Measurements from ENCODE around the gene USP20. TPM values are rescaled to one million over a fixed set of nuclear protein-coding genes. Genes with fewer than 3 reads are reported as not detected.
A peak's percentile ranks its signal among the peaks of the same experiment; 100 is the strongest.

USP20 gene
- total RNA-seq, 1 donor from 2014 or later, result 19.9 TPM

GRCh38 chr9:129908906-129909305, 73.6 kb downstream of the USP20 start:
- DNase-seq (ENCODE audit: extremely low read depth, low read depth, low spot score), result no peak

DNA sequence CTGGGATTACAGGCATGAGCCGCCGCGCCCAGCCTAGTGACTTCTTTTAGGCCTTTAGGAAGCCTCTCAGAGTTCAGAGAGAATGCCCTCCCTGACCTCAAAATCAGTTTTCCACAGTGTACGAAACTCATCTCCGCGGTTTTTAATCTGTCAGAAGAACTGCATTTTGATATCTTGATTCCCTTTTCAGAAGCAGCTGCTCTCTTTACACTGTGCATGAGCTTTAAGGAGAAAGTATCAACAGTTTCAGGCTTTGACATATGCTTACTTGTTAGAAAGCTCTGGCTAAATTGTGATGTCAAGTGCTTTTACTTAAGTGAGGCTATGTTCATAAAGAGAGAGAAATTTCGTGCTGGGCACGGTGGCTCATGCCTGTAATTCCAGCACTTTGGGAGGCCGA, 74.6 kb downstream of the USP20 start:
- no peak for DNase-seq (ENCODE audit: extremely low read depth, low read depth, low spot score)

DNA sequence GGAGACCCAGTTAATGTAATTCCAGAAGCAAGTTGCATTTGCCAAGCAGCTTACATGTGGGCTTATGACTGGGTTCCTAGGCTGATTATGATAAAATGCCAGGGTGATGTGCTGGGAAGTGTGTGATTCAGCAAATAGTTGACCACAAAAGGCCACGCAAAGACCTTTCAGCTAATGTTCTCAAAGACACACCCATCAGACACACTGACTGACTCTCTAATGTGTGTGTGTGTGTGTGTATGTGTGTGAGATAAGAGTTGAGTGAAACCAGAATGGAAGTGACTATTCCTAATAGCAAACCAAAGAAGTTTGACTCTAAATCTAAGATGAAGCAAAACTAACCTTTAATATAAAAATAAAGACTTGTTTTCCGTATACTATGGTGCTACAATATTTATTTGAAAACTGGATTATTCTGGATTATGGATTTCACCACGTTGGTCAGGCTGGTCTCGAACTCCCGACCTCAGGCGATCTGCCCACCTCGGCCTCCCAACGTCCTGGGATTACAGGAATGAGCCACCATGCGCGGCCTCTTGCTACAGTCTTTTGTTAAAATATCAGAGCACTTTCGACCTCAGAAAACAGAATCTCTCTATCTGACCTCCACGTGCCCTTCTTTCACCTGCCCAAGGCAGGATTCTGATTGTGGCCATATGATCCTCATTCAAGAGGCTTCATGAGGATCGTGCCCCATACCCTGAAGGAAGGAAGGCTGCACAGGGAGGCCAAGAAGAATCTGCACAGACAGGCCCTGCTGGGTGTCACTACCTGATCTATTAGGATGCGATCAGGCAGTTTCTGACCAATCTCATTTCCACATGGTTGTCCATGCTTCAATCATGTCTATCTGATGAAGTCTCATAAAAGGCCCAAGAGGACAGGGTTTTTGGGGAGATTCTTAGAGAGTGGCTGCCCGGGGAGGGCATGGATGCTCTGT, 75.6 kb downstream of the USP20 start:
- DNase-seq (ENCODE audit: extremely low read depth, low read depth, low spot score), result peak; percentile 89

GRCh38 chr9:129914051-129914450, 78.8 kb downstream of the USP20 start:
- DNase-seq (ENCODE audit: extremely low read depth, low read depth, low spot score), result no peak

DNA sequence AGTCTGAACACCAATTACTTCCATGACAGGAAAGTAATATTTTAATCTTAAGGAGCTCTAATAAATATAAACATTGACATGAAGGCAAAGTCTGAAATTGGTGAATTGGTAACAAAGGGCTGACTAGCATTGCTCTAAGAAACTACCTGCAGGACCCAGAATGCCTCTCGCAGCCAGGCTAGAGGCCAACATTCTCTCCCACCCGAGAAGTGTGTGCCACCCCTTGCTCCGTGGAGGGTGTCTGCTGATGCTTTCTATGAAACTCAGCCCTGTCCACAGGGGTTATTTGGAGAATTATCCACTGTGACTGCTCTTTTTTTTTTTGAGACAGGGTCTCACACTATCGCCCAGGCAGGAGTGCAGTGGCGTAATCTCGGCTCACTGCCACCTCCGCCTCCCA, 81.4 kb downstream of the USP20 start:
- DNase-seq (ENCODE audit: extremely low read depth, low read depth, low spot score), result no peak

DNA sequence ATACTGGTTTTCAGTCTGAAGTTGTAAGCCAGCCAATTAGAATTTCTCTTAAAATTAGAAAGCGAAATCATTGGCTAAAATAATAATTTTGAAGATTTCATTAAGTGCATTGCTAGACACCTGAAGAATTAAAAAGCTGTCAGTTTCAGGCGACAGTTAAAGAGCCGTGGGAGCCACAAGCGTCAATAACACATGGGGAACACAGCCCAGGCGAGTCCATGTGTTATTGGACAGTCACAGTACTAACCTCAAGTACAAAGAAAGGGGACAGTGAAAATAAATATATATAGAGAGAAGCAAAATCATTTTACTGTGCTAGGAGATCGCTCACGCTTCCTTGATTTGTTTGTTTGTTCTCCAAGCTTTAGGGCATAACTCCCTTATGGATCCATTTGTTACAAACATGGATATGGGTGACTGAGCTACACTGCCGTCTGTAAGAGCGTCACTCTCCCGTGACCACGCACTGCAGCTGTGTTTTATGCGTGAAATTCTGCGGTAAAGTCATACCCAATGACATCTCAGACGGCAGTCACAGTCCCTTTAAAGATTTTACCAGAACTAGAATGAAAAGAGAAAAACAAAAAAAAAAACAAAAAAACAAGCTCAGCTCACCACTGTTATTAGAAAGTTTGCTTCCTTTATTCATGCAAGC, 83.2 kb downstream of the USP20 start:
- DNase-seq (ENCODE audit: extremely low read depth, low read depth, low spot score), result no peak

DNA sequence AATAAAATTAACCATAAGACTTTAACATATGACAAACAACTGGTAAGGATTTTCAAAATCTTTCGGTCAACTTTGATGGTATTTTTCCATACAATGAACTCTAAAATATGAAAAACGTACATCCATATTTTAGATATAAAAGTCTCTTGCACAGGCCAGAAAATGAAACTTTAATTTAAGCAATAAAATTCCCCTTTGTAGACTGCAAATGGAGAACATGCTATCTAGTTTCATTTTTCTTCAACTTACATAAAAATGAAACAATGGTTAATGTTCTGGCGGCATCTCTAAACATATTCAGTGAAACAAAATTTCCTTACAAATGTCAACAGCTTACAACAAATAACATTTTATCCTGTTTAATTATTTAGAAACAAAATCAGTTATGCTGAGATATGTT, 84.0 kb downstream of the USP20 start:
- DNase-seq (ENCODE audit: extremely low read depth, low read depth, low spot score), result no peak

- no peak for DNase-seq (ENCODE audit: extremely low read depth, low read depth, low spot score)
These were observed 84.6 kb downstream of the USP20 start for GRCh38 chr9:129919841-129920240.

DNA sequence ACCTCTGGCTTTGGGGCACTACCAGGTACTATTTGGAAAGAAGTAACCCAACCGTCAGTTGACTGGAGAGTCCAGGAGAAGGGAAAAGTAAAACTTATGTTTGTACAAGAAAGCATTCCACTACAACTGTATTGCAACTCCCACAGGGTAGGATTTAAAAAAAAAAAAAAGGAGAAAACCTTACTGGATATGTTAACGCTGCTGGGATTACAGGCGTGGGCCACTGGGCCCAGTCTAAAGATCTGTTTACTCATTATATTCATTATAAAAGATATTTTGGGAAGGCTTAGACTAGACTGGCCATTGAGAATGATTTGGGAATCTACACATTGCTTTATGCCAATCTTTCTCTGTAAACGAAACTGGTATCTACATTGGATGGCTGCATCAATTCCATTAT, 86.6 kb downstream of the USP20 start:
- no peak for DNase-seq (ENCODE audit: extremely low read depth, low read depth, low spot score)

- no peak for DNase-seq (ENCODE audit: extremely low read depth, low read depth, low spot score)
These were observed 88.3 kb downstream of the USP20 start for GRCh38 chr9:129923589-129923988.

- DNase-seq (ENCODE audit: extremely low read depth, low read depth, low spot score), result no peak
These were observed 94.4 kb downstream of the USP20 start for GRCh38 chr9:129929496-129930125.

- no peak for DNase-seq (ENCODE audit: extremely low read depth, low read depth, low spot score)
These were observed 95.5 kb downstream of the USP20 start for GRCh38 chr9:129930743-129931142.

Other genes with a start within 250 kb of the USP20 start
- gene C9orf50, start 214.4 kb upstream of the USP20 start, total RNA-seq, result not detected in 2 replicates
- gene NTMT1, start 209.3 kb upstream of the USP20 start, total RNA-seq, result 28.8 and 31.2 TPM in 2 replicates
- gene ASB6, start 193.3 kb upstream of the USP20 start, total RNA-seq, result 24.9 and 29.8 TPM in 2 replicates
- 1.4 TPM in 1 of 2 replicates, not detected in the other for gene PRRX2, start 169.8 kb upstream of the USP20 start, total RNA-seq
- 1.1 TPM in 1 of 2 replicates, not detected in the other for gene PTGES, start 82.4 kb upstream of the USP20 start, total RNA-seq
- 26.5 and 47.3 TPM in 2 replicates for gene TOR1B, start 32.3 kb upstream of the USP20 start, total RNA-seq
- gene TOR1A, start 11.3 kb upstream of the USP20 start, total RNA-seq, result 61.3 and 75.1 TPM in 2 replicates
- 46.3 and 58.4 TPM in 2 replicates for gene C9orf78, start 183 bp upstream of the USP20 start, total RNA-seq
- 17.9 and 30.1 TPM in 2 replicates for gene FNBP1, start 207.7 kb downstream of the USP20 start, total RNA-seq
- 33.3 and 40.3 TPM in 2 replicates for gene GPR107, start 218.4 kb downstream of the USP20 start, total RNA-seq

All from glomerular endothelial cell (primary cell).